K562 (cell line): ENCODE data around the gene PDZD2. TPM values are rescaled to one million over a fixed set of nuclear protein-coding genes. Genes with fewer than 3 reads are reported as not detected.

ENCODE experiments used
- polyA plus RNA-seq, 8 experiments: library from polyadenylated mRNA; depleted of rRNA in 4 of 8; stranded (reverse) in 5 of 8; unstranded in 3 of 8; fragments of >200 nt; fragmentation: Nextera tagmentation in 2 of 8; fragmentation: Illumina TruSeq in 1 of 8; extraction: Ambion mirVana in 2 of 8; extraction: Trizol in 1 of 8; gene quantifications; 2 replicates each; pipeline versions ENCODE4 v1.2.1 to v1.2.3, GENCODE V29; 2011 to 2014; ENCODE audit warnings: inconsistent platforms in 1 of 8, missing spikeins in 1 of 8
- total RNA-seq, 7 experiments: library from RNA; depleted of rRNA in 6 of 7; stranded (reverse); fragments of >200 nt in 6 of 7; fragmentation: Illumina TruSeq in 2 of 7; extraction: Trizol in 2 of 7; gene quantifications; 2 replicates each; pipeline versions ENCODE4 v1.2.1 to v1.2.3, GENCODE V29; 2011 to 2021; ENCODE audit warnings: low replicate concordance in 1 of 7
- TF ChIP-seq, protein P1 (sequence below): sonication (generic); formaldehyde crosslinking; IDR thresholded peaks from 2 replicates; pipeline ENCODE4 v1.8.1; 2023; ENCODE audit warnings: missing genetic modification reagents, mild to moderate bottlenecking, borderline replicate concordance

The PDZD2 gene
- total and polyA plus RNA-seq, 9 of the 15 experiments (the other 6 are each of a cell fraction or from before 2014, with no cell fraction given) = 0.02 to 0.08 (median 0.04) TPM; not detected in 6

DNA sequence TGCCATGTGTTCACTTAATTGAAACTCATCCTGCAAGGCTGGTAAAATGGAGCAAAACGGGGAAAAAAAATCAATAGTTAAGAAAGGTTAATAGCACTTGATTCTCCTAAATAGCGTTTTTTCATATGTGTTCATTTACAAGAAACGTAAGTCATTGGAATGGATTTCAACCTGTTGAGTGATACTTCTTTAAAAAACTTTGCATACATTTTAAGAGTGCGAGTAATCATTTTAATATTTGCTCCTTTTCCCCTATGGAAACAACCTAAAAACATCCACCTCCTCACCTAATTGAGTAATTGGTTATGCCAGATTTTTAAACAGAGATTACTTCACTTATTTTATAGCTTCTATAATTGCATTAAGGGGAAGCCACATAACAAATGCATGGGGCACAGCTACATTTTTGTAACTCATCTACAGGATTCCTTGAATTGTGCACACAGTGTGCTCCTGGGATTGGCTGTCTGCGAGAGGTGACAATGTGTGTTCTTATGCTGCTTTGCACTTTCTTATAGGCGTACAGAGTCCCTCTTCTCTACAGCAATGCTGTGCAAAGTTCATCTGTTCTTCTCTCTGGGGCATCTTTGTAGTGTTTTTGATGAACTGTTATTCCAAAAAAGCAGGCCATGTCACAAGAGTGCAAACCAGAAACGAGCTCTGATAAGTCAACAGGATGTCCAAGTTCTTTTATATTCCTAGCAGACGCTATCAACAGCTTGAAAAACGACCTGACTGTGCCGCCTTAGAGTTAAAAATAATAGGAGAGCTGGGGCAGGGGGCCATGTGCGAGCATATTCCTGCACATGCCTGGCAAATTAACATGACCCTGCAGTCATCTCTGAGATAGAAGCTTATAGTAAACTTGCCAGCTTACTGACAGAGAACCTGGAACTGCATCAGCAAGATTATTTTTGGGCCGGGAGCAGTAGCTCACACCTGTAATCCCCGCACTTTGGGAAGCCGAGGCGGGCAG lies 417.2 kb downstream of the PDZD2 start (continued):
- TF ChIP-seq, protein P1, sequence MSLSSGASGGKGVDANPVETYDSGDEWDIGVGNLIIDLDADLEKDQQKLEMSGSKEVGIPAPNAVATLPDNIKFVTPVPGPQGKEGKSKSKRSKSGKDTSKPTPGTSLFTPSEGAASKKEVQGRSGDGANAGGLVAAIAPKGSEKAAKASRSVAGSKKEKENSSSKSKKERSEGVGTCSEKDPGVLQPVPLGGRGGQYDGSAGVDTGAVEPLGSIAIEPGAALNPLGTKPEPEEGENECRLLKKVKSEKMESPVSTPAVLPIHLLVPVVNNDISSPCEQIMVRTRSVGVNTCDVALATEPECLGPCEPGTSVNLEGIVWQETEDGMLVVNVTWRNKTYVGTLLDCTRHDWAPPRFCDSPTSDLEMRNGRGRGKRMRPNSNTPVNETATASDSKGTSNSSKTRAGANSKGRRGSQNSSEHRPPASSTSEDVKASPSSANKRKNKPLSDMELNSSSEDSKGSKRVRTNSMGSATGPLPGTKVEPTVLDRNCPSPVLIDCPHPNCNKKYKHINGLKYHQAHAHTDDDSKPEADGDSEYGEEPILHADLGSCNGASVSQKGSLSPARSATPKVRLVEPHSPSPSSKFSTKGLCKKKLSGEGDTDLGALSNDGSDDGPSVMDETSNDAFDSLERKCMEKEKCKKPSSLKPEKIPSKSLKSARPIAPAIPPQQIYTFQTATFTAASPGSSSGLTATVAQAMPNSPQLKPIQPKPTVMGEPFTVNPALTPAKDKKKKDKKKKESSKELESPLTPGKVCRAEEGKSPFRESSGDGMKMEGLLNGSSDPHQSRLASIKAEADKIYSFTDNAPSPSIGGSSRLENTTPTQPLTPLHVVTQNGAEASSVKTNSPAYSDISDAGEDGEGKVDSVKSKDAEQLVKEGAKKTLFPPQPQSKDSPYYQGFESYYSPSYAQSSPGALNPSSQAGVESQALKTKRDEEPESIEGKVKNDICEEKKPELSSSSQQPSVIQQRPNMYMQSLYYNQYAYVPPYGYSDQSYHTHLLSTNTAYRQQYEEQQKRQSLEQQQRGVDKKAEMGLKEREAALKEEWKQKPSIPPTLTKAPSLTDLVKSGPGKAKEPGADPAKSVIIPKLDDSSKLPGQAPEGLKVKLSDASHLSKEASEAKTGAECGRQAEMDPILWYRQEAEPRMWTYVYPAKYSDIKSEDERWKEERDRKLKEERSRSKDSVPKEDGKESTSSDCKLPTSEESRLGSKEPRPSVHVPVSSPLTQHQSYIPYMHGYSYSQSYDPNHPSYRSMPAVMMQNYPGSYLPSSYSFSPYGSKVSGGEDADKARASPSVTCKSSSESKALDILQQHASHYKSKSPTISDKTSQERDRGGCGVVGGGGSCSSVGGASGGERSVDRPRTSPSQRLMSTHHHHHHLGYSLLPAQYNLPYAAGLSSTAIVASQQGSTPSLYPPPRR (CRISPR knock-in tag) = no peak
